Mucosa of descending colon (tissue), 3 donors: ENCODE results near the gene ARHGAP6. TPM values are rescaled to one million over a fixed set of nuclear protein-coding genes. Genes with fewer than 3 reads are reported as not detected.

Experiments
- ATAC-seq: fragments of 200-7000 bp; cut with Tn5 transposase; one replicate; pipeline ENCODE4 v1.9.1; 2020; ENCODE audit warnings: mild to moderate bottlenecking, moderate library complexity
- DNase-seq, 3 donors: peaks; one replicate each; pipeline ENCODE4 v3.0.0-alpha.2; 2020
- H3K36me3 ChIP-seq: fragments of 200-600 bp; one replicate; pipeline ENCODE4 v1.8.0; 2021; ENCODE audit warnings: low read depth, mild to moderate bottlenecking
- H3K4me1 ChIP-seq: fragments of 200-600 bp; one replicate; pipeline ENCODE4 v1.8.0; 2021; ENCODE audit warnings: low read depth, mild to moderate bottlenecking
- H3K4me3 ChIP-seq: fragments of 200-600 bp; one replicate; pipeline ENCODE4 v1.8.0; 2021; ENCODE audit warnings: mild to moderate bottlenecking
- H3K9me3 ChIP-seq: fragments of 200-600 bp; one replicate; pipeline ENCODE4 v1.8.0; 2021; ENCODE audit warnings: mild to moderate bottlenecking
- intact Hi-C, 2 donors: fragments of 100-400 bp; cut with DNase I in 1 of 2; cut with micrococcal nuclease in 1 of 2; formaldehyde crosslinking; loops; one replicate each; pipeline versions ENCODE4 v1.11.0 to v1.11.1; 2022; cut with DNase I, micrococcal nuclease
- total RNA-seq, 3 donors: library from RNA; stranded (reverse); fragmentation: NEBNext Ultra II Directional in 2 of 3; extraction: Animal tissue kit (Norgen Biotek cat#: 25700) in 2 of 3; gene quantifications; one replicate each; pipeline versions ENCODE4 v1.2.1 to v1.2.4, GENCODE V29; 2021 to 2023
- TF ChIP-seq, protein P1 (sequence below): fragments of 200-600 bp; IDR thresholded peaks from one replicate; pipeline ENCODE4 v1.8.0; 2022; ENCODE audit warnings: antibody characterized with exemption, mild to moderate bottlenecking
- donor health status: DM: no; HTN: no; CAD: no; lungs with moderate emphysema.
- donor health status: DM: no; HTN: no; CAD: no.
- donor health status: DM: no; HTN: yes; CAD: no.

Gene ARHGAP6
- total RNA-seq, 3 donors from 2014 or later = 2.2 to 41.5 (median 4.4) TPM

DNA sequence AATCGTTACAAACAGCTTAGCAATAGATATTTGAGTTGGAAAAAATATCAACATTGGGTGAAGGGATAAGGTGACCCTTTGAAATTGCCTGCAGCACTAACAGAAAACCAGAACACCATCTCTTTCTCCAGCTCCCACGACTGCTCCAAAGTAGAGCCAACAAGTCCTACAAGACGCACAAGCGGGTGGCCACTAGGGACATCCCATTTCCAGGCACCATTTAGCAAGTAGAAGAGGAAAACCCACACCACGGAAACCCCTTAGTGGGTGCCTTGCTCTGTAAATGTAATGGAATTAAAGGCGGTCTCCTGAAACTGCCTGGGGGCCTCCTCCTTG, 1.9 kb downstream of the ARHGAP6 start:
- TF ChIP-seq, protein P1, sequence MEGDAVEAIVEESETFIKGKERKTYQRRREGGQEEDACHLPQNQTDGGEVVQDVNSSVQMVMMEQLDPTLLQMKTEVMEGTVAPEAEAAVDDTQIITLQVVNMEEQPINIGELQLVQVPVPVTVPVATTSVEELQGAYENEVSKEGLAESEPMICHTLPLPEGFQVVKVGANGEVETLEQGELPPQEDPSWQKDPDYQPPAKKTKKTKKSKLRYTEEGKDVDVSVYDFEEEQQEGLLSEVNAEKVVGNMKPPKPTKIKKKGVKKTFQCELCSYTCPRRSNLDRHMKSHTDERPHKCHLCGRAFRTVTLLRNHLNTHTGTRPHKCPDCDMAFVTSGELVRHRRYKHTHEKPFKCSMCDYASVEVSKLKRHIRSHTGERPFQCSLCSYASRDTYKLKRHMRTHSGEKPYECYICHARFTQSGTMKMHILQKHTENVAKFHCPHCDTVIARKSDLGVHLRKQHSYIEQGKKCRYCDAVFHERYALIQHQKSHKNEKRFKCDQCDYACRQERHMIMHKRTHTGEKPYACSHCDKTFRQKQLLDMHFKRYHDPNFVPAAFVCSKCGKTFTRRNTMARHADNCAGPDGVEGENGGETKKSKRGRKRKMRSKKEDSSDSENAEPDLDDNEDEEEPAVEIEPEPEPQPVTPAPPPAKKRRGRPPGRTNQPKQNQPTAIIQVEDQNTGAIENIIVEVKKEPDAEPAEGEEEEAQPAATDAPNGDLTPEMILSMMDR = no peak
- intact Hi-C loops = no loop called here
- peak in 1 of 3 donors; percentile 1 for DNase-seq

GRCh38 chrX:11655282-11656015, 10.3 kb downstream of the ARHGAP6 start:
- Histone ChIP-seq H3K9me3 (no peaks in the 10 kb centered on the region), H3K4me3 (no peak overlapping the region), H3K36me3 (no peaks in the 10 kb centered on the region), H3K4me1 (no peaks in the 10 kb centered on the region)
- intact Hi-C loops = no loop called here
- no peak for DNase-seq
- no peak for ATAC-seq
- TF ChIP-seq, protein P1 = no peak

More for the DNA sequence above, 1.9 kb downstream of the ARHGAP6 start:
- no peak for ATAC-seq
- Histone ChIP-seq H3K36me3 (no peaks in the 10 kb centered on the region), H3K4me1 (no peaks in the 10 kb centered on the region), H3K4me3 (no peak overlapping the region), H3K9me3 (no peaks in the 10 kb centered on the region)

DNA sequence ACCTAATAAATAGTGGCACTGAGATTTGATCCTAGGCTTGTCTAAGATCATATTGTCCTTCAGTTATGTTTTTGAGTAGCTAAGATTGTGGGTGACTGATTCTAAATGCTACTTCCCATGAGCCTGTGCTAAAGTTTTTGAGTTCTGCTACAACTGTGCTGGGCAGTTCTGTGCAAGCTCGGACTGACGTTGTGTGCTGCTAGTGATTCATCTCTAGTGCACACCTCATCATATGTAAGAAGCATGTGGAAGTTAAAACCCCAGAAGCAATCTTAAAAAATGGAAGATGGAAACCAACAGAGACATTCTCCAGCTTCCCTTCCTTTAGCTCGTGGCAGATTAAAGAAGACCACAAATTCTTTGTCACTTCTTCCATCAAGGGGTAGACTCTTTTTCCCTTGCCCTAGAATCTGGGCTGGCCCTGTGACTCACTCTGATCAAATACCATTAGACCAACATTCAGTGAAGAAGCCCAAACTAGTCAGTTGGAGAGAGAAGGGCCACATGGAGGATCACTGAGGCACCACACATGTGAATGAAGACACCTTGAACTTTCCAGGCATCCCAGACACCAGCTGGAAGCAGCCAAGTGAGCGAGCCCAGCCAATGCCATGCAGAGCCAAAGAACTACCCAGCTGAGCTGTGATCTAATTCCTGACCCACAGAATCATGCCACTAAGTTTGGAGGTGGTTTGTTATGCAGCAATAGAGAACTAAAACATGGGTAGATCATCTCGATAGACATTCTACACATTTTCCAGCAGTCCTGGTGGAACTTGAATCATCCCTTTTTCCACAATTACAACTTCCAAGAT, 16.8 kb downstream of the ARHGAP6 start:
- no peaks in the 10 kb centered on the region for H3K9me3 ChIP-seq
- H3K4me1 ChIP-seq = no peaks in the 10 kb centered on the region
- no peaks in the 10 kb centered on the region for H3K36me3 ChIP-seq
- no peak overlapping the region for H3K4me3 ChIP-seq
- intact Hi-C loops = no loop called here
- ATAC-seq = no peak
- TF ChIP-seq, protein P1 = no peak
- DNase-seq = no peak

GRCh38 chrX:11647138-11647537, 18.6 kb downstream of the ARHGAP6 start:
- Histone ChIP-seq H3K9me3 (no peaks in the 10 kb centered on the region), H3K4me1 (no peaks in the 10 kb centered on the region), H3K4me3 (no peak overlapping the region), H3K36me3 (no peaks in the 10 kb centered on the region)
- no peak for ATAC-seq
- DNase-seq = no peak
- TF ChIP-seq, protein P1 = no peak
- intact Hi-C loops = no loop called here

DNA sequence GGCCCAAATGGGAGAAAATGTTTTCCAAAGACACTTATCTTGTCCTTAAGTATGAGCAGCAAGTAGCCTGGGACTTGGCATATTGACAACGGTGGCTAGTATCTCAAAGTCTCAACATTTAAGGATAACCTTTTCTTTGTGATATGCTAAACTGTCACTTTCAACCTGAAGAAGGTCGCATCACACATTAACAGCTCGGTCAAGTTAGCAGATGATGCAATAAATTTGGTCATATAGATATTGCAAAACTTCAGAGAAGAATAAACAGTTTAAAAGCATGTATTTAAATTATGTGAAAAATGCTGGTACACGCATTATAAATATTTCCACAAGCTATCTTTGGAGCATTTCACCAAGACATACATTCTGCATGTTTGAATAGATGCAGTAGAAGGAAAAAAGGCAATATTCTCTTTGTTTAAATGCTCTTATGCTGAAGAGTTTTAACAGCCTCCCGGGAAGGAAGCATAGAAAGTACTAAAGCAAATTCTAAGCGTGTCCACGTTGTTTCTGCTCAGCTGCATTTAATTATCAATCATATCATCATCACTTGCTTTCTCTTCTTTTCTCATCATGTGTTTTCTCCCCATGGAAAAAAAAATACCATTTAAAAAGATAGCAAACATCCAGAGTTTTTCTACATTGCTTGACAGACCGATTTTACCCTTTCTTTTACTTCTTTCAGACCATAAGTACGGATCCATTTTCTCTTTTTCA, 24.2 kb downstream of the ARHGAP6 start:
- Histone ChIP-seq H3K4me3 (no peak overlapping the region), H3K4me1 (no peaks in the 10 kb centered on the region), H3K36me3 (no peaks in the 10 kb centered on the region), H3K9me3 (no peaks in the 10 kb centered on the region)
- intact Hi-C loops = no loop called here
- DNase-seq = no peak
- TF ChIP-seq, protein P1 = no peak
- no peak for ATAC-seq
